NB4 (cell line): Measurements from ENCODE around the gene CCDC85C.

Source experiments
- MYC ChIP-seq: IDR thresholded peaks from 2 replicates; pipeline ENCODE4 v1.6.1; 2011; ENCODE audit warnings: low read depth, low read length
- POLR2A ChIP-seq: IDR thresholded peaks from 2 replicates; pipeline ENCODE4 v1.6.1; 2011; ENCODE audit warnings: mild to moderate bottlenecking; ENCODE audit not compliant: insufficient read length; ENCODE audit errors: extremely low read depth

DNA sequence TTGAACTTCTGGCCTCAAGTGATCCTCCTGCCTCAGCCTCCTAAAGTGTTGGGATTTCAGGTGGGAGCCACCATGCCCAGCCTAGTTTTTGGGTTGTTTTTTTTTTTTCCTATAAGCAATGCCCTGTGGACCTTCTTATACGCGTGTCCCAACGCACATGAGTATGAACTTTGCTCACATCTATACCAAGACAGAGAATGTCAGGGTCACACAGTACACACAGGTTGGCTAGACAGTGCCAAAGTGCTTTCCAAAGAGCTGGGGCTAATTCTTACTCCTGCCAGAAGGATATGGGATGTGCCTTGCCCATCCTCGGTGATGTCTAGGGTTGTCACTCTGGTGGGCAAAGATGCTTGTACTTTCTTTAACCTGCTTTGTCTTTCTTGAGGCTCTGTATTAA is 7.6 kb upstream of the CCDC85C start:
- TF ChIP-seq MYC (no peak), POLR2A (no peak)
